ENCODE data around the gene SHISAL1.

The SHISAL1 gene

DNA sequence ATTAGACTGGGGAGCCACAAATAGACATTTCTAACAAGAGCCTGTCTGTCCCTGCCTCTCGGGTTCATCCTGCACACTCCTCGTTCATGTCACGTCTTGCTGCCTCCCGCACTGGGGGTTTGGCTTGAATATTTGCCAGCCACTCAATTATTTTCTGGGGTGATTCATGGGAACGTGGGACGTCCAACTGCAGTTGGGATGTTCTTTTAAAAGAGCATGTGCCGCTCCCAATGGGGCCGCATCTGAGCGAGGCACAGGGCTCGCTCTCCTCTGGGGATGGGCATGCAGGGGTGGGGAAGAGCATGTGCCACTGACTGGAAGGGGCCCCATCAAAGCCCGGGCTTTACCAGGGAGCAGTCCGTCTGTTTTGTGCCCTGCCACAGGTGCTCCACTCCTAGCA lies 88.6 kb downstream of the SHISAL1 start:
- no peak for DNase-seq

DNA sequence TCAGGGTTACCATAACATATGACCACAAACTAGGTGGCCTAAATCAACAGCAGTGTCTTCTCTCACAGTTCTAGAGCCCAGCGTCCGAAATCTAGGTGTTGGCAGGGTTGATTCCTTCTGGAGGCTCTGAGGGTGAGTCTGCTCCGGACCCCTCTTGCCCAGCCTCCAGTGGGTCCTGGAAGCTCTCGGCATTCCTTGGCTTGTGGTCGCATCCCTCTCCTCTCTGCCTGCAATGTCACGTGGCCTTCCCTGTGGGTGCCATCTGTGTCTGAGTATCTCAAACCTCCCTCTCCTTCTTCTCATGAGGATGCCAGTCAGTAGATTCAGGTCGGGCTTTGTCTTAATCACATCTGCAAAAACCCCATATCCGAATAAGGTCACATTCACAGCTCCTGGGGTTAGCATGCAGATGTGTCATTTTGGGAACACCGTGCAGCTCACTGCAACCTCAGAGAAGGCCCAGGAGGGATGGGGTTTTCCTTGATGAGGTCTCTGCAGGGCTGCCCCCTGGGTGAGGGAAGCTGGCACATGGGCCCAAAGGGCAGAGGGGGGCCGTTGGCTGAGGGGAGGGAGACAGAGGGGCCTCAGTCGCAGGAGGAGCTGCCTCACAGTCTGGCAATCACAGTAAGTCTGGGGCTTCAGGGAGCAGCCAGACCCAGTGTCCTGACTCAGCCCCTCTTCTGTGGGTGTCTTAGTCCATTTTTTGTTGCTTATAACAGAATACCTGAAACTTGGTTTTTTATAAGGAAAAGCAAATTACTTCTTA lies 90.9 kb downstream of the SHISAL1 start:
- no peak for DNase-seq

DNA sequence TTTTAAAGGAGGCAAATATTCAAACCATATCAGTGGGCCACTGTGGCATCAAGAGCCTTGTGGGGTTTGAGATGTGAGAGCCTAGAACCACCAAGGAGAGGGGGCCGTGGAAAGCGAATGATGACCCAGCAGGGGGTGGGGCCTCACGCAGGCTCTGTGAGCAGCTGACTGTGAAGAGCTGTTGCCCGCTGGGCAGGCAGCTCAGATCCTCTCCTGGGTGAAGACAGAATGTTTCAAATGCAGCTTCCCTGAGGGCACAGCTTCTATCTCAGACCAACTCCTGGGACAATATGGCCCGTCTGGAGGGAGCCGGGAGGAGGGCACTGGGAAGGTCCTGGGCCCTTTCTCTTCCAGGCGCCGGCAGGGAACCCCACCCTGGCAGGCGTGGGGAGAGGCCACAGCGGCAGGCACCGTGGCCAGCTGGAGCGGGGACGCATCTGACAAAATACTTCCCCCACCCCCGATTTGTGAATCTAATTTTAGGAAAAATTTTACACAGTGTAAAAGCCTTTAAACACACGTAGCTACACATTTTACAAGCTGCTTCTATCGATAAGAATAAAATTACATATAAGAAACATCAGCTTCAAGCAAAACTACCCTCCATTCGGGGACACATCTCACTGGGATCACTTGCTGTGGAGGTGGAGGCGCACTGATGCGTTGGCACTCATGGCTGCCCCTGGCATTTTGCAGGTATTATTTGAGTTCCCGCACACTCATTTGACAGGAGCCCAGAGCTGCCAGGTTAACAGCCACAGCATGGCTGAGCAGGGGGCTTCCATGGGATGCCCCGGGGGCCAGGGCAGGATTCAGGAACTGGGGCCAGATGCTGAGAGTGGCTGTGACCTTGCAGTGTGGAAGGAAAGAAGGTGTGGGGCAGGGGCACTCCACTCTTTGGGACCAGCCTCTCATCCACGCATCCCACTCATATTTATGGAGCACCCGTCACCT lies 91.7 kb downstream of the SHISAL1 start:
- DNase-seq = no peak

DNA sequence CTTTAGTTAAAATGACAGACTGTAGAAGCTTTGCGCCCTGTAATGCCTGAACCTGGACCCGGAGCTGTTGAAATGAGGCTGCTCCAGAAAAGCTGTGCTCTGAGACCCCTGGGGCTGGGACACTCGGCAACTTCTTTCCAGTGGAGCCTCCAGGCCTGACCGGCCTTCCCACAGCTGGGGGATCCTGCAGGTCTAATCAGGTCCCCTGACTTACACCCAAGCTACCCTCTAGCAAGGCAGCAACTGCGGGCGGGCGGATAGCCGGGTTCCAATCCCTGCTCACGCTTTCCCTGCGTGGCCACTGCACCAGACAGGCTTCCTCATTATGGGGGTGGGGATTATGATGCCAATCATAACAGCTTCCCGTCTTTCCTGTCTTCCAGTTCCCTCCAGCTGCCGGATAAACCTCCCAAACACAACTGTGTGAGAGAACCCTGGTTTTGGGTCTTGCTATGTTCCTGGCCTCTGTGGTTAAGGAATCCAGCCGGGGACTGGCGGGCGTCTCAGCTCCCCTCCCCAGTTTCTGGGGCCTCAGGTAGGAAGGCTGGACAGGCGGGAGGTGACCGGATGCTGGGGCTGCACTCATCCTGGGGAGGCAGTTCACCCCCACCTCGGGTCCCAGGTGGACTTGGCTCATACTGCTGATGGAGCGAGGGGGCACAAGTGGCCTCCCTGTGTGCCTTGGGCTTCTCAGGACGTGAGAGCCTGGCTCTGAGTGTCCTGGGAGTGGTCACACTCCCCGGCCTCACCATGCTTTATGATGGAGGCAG lies 93.5 kb downstream of the SHISAL1 start:
- DNase-seq = no peak

DNA sequence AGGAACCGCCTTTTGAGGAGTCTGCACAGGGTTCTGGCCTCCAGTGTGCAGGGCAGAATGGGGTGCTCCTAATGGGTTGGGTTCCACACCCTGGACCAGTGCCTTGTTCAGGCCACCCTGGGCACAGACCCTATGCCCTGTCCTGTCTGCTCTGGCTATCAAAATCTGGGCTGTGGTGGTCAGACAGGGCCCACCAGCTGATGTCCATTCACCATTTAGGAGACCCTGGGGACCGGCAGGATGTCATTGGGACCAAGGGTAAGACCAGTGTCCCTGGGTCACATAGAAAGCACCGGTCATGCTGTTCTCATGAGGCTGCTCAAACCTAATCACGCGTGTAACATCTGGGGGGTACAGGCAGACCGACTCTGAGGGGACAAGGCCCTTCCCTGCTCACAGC lies 94.7 kb downstream of the SHISAL1 start:
- DNase-seq = no peak

DNA sequence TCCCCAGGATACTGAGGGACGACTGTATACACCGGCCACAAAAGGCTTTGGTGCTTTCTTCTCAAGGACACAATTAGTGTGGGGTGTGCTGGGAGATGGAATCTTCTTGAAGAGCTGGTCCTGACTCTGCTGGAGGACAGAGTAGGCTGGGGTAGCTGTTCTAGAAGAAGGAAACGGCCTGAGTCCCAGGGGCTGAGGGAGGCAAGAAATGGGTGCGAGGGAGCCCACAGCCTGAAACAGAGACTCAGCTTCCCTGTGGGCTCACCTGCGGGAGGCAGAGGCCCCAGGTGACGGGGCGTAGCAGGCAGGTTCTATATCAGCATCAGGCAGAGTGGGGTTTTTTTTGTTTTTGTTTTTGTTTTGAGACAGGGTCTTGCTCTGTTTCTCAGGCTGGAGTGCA lies 95.4 kb downstream of the SHISAL1 start:
- no peak for DNase-seq

DNA sequence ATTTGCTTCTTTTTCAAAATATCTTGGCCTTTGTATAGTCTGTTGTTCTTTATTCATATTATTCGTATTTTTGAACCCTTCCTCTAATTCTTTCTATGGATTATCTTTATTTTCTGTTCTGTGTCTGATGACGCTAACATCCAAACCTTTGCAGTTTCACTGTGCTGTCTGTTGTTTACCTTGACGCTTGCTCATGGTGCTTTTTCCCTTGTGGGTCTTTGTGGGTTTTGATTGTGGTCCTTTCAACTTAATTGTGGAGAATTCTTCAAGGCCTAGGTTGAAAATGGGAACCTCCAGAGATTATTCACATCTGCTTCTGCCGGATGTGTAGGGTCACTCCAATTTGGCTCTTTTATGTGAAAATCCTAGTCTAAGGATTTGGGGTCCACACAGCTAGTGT lies 97.5 kb downstream of the SHISAL1 start:
- no peak for DNase-seq

DNA sequence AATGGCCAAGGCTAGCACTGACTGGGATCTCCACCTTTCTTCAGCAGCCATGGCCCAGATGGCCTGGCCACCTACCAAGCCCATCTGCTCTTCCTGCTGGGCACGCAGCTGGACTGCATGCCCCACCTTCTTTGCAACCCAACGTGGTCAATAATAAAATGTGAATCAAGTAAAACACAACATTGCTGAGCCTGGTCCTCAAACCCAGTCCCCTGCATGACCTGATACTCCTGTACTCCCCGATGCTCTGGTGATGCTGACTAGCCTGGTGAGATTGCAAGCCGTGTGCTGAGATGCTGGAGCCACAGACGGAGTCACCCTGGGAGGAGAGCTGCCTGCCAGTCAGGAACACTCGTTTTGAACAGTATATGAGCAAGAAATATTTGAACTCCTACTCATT lies 98.0 kb downstream of the SHISAL1 start:
- no peak for DNase-seq

DNA sequence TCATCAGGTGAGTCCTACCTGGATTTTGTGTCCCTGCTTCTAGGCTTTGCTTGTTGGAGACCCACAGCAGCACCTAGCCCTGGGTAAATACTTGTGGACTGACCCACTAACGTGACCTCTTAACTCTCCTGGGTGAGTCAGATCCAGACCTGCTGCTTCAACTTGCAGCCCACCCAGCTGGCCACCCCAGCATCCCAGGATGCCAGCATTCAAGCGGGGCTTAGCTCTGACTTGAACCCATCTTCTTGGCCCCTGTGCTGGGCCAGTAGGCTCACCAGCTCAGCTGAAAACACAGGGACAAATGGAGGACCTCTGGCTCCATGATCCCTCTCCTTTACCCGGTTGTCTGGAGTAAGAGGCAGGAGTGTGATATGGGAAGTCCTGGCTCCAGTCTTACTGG lies 98.6 kb downstream of the SHISAL1 start:
- DNase-seq = no peak

DNA sequence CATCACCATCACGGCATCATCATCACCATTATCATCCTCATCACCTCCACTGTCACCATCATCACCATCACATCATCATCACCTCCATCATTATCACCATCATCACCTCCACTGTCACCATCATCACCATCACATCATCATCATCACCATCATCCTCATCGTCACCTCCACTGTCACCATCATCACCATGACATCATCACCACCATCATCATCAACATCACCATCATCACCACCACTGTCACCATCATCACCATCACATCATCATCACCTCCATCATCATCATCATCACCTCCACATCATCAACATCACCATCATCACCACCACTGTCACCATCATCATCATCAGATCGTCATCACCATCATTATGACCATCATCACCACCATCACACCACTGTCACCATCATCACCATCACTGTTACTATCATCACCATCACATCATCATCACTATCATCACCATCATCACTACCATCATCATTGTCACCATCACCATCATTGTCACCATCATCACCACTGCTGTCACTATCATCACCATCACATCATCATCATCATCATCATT lies 99.2 kb downstream of the SHISAL1 start:
- no peak for DNase-seq

DNA sequence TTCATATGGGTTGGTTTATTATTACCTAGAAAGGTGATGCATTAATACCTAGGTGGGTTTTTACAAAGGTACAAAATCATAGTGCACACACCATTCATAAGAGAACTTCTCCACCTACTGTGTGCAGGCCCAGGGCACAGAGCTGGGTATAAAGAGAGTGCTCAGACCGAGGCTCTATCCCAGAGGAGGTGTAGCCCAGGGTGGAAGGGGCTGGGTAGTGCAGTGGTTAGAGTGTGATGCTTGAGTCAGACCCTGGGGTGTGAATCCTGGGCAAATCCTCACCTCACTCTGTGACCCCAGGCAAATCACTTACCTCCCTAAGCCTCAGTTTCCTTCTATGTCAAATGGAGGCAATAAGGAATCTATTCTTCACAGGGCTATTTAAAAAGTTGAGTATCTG lies 99.8 kb downstream of the SHISAL1 start:
- no peak for DNase-seq

DNA sequence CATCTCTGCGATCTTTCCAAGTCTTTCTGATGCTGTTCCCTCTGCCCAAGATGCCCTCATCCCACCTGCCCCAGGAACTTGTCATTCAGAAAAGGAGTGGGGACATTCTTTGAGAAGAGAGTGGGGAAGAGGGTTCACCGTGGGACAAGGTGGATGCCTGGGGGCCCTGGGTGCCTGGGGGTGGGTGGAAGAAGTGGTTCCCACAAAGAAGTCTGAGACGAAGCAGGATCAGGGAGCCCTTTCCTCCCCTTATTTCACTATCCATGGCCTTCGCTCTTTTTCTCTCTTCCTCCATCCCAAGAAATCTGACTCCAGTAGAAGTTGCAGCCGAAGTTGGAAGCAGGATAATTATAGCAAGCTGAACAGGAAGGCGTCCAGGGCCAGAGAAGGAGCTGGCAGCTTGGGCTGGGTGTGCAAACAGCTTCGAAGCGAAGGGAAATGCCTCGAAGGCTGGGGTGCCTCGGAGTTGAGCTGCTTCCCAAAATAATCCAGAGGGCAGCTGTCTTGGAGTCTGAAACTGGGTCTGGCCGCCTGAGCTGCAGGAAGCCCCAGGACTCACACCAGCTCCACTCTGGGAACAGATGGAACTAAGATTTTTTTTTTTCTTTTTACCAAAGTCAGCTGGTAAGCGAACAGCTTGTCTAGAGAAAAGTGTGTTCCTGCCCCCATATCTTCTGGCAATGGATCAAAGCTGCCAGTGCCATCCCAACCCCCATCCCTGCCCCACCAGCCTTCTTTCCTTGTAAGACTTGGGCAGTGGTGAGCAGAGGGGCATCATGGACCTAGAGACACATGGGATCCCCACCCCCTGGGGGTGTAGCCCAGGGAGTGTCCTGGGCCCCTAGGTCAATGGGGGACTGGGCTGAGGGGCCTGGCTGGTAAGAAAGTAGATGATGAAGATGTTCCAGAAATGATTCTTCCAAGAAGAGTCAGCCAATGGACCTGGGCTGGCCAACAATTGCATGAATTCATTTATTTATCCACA lies 100.5 kb downstream of the SHISAL1 start:
- no peak for DNase-seq

DNA sequence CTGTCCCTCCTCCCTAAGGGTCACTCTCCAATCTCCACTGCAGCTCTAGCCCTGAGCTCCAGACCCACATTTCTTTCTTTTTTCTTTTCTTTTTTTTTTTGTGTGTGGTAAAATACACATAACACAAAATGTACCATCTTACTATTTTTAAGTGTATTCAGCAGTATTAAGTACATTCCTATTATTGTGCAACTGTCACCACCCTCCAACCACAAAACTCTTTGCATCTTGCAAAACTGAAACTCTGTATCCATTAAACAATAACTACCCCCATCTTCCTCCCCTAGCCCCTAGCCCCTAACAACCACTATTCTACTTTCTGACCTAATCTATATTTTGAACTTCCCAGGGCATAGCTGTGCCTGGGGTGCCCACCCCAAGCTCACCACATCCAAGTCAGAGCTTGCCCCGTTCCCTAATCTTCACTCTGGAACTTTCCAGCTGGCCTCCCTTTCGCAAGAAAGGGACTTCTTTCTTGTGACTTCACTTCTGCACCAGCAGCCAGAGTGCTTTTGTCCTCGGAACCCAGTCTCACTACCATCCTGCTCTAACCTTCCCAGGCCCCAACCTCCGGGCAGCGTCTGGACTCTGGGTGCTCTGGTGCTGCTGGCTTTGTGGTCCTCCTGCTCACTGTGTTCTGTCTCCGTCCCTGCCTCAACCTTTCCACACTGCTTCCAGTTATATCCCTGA lies 101.3 kb downstream of the SHISAL1 start:
- DNase-seq = no peak

DNA sequence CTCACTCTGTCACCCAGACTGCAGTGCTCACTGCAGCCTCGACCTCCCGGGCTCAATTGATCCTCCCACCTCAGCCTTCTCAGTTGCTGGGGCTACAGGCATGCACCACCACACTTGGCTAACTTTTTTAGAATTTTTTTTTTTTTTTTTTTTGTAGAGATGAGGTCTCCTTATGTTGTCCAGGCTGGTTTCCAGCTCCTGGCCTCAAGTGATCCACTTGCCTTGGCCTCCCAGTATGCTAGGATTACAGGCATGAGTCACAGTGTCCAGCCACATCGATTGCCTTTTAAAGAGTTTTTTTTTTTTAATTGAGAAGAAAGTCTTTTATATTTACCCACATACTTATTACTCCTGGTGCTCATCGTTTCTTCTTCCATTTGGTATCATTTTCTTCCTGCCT lies 102.0 kb downstream of the SHISAL1 start:
- no peak for DNase-seq

DNA sequence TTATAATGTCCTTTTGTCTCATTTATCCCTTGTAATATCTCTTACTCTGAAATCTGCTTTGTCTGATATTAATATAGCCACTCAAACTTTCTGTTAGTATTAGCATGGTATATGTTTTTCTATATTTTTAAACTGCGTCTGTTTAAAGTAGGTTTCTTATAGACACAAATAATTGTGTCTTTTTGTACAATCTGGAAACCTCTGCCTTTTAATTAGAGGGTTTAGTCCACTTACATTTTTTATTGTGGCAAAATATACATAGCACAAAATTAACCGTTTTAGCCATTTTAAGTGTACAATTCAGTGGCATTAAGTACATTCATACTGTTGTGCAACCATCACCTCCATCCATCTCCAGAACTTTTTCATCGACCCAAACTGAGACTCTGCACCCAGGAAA lies 103.4 kb downstream of the SHISAL1 start:
- DNase-seq = no peak

DNA sequence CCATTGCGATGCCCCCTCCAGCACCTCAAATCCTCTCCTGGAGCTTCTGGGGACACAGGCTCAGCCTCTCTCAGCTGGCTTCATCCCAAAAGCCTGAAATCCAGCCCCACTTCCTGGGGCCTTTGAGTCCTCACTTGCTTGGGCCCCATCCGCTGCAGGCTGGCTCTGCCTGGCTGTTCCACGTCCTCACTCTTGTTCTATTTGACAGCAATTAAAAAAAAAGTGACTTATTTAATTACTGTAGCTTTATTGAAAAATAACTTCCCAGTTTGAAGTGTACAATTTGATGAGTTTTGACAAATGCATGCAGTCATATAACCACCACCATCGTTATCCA lies 104.8 kb downstream of the SHISAL1 start:
- no peak for DNase-seq

DNA sequence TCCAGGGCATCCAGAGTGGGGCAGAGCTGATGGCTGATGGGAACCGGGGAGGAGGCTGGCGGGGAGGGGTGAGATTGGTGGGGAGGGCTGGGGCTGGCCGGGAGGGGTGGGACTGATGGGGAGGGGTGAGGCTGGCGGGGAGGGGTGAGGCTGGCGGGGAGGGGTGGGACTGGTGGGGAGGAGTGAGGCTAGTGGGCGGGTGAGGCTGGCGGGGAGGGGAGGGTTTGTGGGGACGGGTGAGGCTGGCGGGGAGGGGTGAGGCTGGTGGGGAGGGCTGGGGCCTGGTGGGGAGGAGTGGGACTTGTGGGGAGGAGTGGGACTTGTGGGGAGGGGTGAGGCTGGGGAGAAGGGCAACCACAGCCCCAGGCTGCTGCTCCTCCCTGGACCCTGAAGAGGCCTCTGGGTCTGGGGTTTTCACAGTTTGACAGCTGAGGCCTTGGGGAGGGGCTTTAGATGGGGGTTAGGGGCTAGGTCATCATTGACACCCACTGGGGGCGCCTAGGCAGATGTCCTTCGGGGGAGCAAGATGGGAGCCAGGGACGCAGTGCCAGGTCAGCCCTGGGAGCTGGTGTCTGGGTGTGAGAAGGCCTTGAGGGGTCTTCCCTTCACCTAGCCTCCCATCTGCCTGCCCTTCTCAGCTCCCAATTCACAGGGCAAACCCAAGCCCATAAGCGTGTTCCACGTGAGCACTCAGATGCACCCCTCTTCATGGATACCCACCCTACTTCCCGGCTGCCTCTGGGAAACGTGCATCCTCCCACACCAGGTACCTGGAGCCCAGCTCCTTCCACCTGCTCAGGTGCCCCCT lies 105.4 kb downstream of the SHISAL1 start:
- no peak for DNase-seq

DNA sequence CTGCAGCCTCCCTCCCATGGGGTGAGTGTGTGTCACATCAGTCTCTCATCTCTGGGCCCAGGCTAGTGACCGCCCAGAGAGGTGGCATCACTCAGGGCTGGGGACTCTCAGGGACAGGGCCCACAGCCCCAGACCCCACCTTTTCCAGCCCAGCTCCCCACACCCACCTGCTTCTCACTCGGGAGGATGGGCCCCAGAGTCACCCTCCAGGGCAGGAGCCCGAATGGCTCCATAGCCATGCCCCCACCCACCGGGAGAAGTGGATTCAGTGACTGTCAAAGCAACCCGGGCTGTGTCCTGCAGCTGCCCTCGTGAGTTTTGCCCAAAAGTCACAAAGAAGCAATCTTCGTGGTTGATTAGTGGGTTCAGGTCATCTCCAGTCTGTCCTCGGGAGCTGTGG lies 106.1 kb downstream of the SHISAL1 start:
- DNase-seq = no peak

DNA sequence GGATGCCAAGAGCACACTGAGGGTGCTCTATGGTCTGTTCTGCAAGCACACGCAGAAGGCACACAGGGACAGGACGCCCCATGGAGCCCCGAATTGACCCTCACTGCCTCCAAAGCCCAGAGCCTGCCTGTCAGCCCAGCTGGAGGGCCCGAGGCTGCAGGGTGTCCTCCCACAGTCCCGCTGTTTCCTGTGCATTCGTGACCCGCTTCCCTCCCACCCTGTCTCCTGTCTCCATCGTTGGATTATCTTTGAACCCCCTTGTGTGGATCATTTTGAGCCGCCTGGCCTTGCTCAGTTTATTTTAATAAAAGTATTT lies 106.5 kb downstream of the SHISAL1 start:
- no peak for DNase-seq

DNA sequence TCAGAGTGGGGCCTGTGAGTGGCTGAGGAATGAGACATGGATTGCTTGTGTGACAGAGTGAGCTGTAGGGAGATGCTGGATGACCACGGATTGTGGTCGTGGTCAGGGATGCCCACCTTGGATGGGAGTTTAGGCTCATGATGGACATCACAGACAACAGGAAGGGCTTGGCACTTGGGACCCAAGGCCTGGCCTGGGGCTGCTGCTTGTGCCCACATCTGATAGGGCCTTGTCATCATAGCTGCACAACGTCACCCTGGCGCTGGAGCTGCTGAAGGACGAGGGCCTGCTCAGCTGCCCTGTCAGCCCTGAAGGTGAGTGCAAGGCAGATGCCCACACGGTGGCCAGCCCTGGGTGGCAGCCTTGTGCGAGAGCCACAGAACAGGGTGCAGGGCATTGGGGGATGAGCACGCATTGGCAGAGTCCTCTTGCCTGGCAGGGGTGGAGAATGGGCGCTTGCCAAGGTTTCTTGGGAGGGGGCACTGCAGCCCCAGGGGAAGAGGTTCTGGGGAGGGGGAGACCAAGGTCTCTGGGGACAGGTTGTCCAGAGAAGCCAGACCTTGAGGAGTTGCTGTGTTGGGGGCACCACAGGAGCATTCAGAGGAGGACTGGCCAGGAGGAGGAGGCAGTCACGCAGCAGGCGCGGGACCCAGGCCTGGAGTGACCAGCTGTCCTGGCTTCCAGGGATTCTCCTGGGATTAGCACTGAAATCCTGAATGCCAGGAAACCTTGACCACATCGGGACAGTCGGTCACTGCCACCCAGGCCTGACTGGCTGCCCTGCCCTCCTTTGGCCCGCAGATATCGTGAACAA lies 107.0 kb downstream of the SHISAL1 start:
- no peak for DNase-seq

All from NCI-H1436 treated with DMSO at 0.1 percent for 48 hours (cell line).